SK-N-SH (cell line): ENCODE data around the gene OR6B1.

Experiments used
- CHD2 ChIP-seq: fragments of 150-350 bp; IDR thresholded peaks from 2 replicates; pipeline ENCODE4 v1.6.1; 2018; ENCODE audit warnings: low read length; ENCODE audit not compliant: partially characterized antibody
- CTCF ChIP-seq: fragments of 200-600 bp; sonication (generic); IDR thresholded peaks from 2 replicates; pipeline ENCODE4 v1.6.1; 2017; ENCODE audit warnings: antibody characterized with exemption, mild to moderate bottlenecking, moderate library complexity
- ELF1 ChIP-seq: IDR thresholded peaks from 2 replicates; pipeline ENCODE4 v1.4.0; 2012
- EZH2phosphoT487 ChIP-seq: fragments of 200-600 bp; sonication (generic); IDR thresholded peaks from 2 replicates; pipeline ENCODE4 v1.6.1; 2017; ENCODE audit warnings: low read depth, mixed run types, mild to moderate bottlenecking, antibody characterized with exemption, moderate library complexity, borderline replicate concordance
- FOSL2 ChIP-seq: IDR thresholded peaks from 2 replicates; pipeline ENCODE4 v1.4.0; 2012; ENCODE audit warnings: low read depth, mild to moderate bottlenecking, moderate library complexity, borderline replicate concordance
- GABPA ChIP-seq: IDR thresholded peaks from 2 replicates; pipeline ENCODE4 v1.4.0; 2012; ENCODE audit warnings: low read depth, mild to moderate bottlenecking
- MAX ChIP-seq: IDR thresholded peaks from 2 replicates; pipeline ENCODE4 v1.4.0; 2012; ENCODE audit warnings: low read depth
- NRF1 ChIP-seq: IDR thresholded peaks from 2 replicates; pipeline ENCODE4 v1.6.1; 2012; ENCODE audit warnings: low read depth, mild to moderate bottlenecking, low read length
- PBX3 ChIP-seq: IDR thresholded peaks from 2 replicates; pipeline ENCODE4; 2012
- RAD21 ChIP-seq: IDR thresholded peaks from 2 replicates; pipeline ENCODE4 v1.6.1; 2012; ENCODE audit warnings: mild to moderate bottlenecking, low read length
- REST ChIP-seq: IDR thresholded peaks from 2 replicates; pipeline ENCODE4 v1.6.1; 2012; ENCODE audit warnings: mild to moderate bottlenecking, low read depth, low read length, moderate library complexity
- TAF1 ChIP-seq: IDR thresholded peaks from 2 replicates; pipeline ENCODE4 v1.6.1; 2012; ENCODE audit warnings: low read depth, mild to moderate bottlenecking, low read length, moderate library complexity, borderline replicate concordance
- TEAD4 ChIP-seq: IDR thresholded peaks from 2 replicates; pipeline ENCODE4 v1.4.0; 2012; ENCODE audit warnings: mild to moderate bottlenecking, borderline replicate concordance; ENCODE audit not compliant: insufficient read depth
- USF2 ChIP-seq: fragments of 150-350 bp; IDR thresholded peaks from 2 replicates; pipeline ENCODE4 v1.6.1; 2017; ENCODE audit warnings: antibody characterized with exemption, low read length, low read depth, borderline replicate concordance

- TF ChIP-seq USF2: no peak
- TF ChIP-seq NRF1: no peak
- TF ChIP-seq PBX3: no peak
- no peak for TF ChIP-seq CTCF
- TF ChIP-seq RAD21: no peak
- no peak for TF ChIP-seq GABPA
- TF ChIP-seq TAF1: no peak
- TF ChIP-seq TEAD4: no peak
- no peak for TF ChIP-seq EZH2phosphoT487
- TF ChIP-seq REST: no peak
- TF ChIP-seq CHD2: no peak
- TF ChIP-seq ELF1: no peak
- TF ChIP-seq FOSL2: no peak
- TF ChIP-seq MAX: no peak
These were observed 34.8 kb upstream of the OR6B1 start for GRCh38 chr7:143965280-143965679.
